H9 (cell line): ENCODE measurements around the gene RNU6-1. TPM values are rescaled to one million over a fixed set of nuclear protein-coding genes. Genes with fewer than 3 reads are reported as not detected.

ENCODE experiments used
- DNase-seq: peaks from one replicate; pipeline ENCODE4 v3.0.0-alpha.2; 2017
- H2AFZ ChIP-seq: one replicate; pipeline ENCODE4 v1.6.1; 2013; ENCODE audit warnings: mild to moderate bottlenecking, low read length, control low read depth, moderate library complexity
- H2AK5ac ChIP-seq: 2 replicates; pipeline ENCODE4 v1.6.1; 2013; ENCODE audit warnings: low read length, control low read depth, mixed read lengths; ENCODE audit not compliant: insufficient read length
- H2BK120ac ChIP-seq: one replicate; pipeline ENCODE4 v1.6.1; 2013; ENCODE audit warnings: low read depth, mild to moderate bottlenecking, low read length, control low read depth, inconsistent platforms; ENCODE audit not compliant: poor library complexity, severe bottlenecking
- H2BK12ac ChIP-seq: 2 replicates; pipeline ENCODE4 v1.6.1; 2013; ENCODE audit warnings: low read length, control low read depth, mixed read lengths, low read depth; ENCODE audit not compliant: insufficient read length
- H2BK15ac ChIP-seq: 2 replicates; pipeline ENCODE4 v1.6.1; 2013; ENCODE audit warnings: low read depth, low read length, control low read depth
- H2BK20ac ChIP-seq: one replicate; pipeline ENCODE4 v1.6.1; 2013; ENCODE audit warnings: low read depth, mild to moderate bottlenecking, low read length, control low read depth, inconsistent platforms; ENCODE audit not compliant: poor library complexity, severe bottlenecking
- H2BK5ac ChIP-seq: 2 replicates; pipeline ENCODE4 v1.6.1; 2013; ENCODE audit warnings: low read length, control low read depth, mixed read lengths; ENCODE audit not compliant: insufficient read length
- H3K14ac ChIP-seq: 2 replicates; pipeline ENCODE4 v1.6.1; 2013; ENCODE audit warnings: low read length, control low read depth; ENCODE audit not compliant: insufficient read depth
- H3K18ac ChIP-seq: 2 replicates; pipeline ENCODE4 v1.6.1; 2013; ENCODE audit warnings: low read depth, mild to moderate bottlenecking, mixed read lengths, low read length, control low read depth; ENCODE audit not compliant: insufficient read length
- H3K23ac ChIP-seq: 2 replicates; pipeline ENCODE4 v1.6.1; 2013; ENCODE audit warnings: low read length, control low read depth, mixed read lengths, low read depth; ENCODE audit not compliant: insufficient read length
- H3K23me2 ChIP-seq: 2 replicates; pipeline ENCODE4 v1.6.1; 2013; ENCODE audit warnings: low read depth, mild to moderate bottlenecking, mixed read lengths, low read length, control low read depth; ENCODE audit not compliant: insufficient read length, poor library complexity, severe bottlenecking
- H3K27ac ChIP-seq: 2 replicates; pipeline ENCODE4 v1.5.1; 2013; ENCODE audit warnings: low read length, control low read depth, mixed read lengths, low read depth; ENCODE audit not compliant: insufficient read length
- H3K27me3 ChIP-seq: 2 replicates; pipeline ENCODE4 v1.6.1; 2013; ENCODE audit warnings: low read length, control low read depth, inconsistent platforms; ENCODE audit not compliant: insufficient read depth
- H3K4ac ChIP-seq: 2 replicates; pipeline ENCODE4 v1.6.1; 2013; ENCODE audit warnings: low read depth, mild to moderate bottlenecking, control low read depth, inconsistent platforms, low read length, moderate library complexity
- H3K4me1 ChIP-seq: 2 replicates; pipeline ENCODE4 v1.6.1; 2013; ENCODE audit warnings: low read length, control low read depth, inconsistent platforms; ENCODE audit not compliant: insufficient read depth
- H3K4me2 ChIP-seq: 2 replicates; pipeline ENCODE4 v1.6.1; 2013; ENCODE audit warnings: low read length, control low read depth, mixed read lengths; ENCODE audit not compliant: insufficient read length, insufficient read depth
- H3K56ac ChIP-seq: 2 replicates; pipeline ENCODE4 v1.6.1; 2013; ENCODE audit warnings: low read depth, mild to moderate bottlenecking, mixed read lengths, low read length, control low read depth; ENCODE audit not compliant: insufficient read length
- H3K79me1 ChIP-seq: 2 replicates; pipeline ENCODE4 v1.6.1; 2013; ENCODE audit warnings: low read depth, mild to moderate bottlenecking, moderate library complexity, low read length, control low read depth, inconsistent platforms; ENCODE audit not compliant: insufficient read depth, poor library complexity, severe bottlenecking
- H3K79me2 ChIP-seq: 2 replicates; pipeline ENCODE4 v1.6.1; 2013; ENCODE audit warnings: low read length, control low read depth, inconsistent platforms; ENCODE audit not compliant: insufficient read depth
- H3K9ac ChIP-seq: 2 replicates; pipeline ENCODE4 v1.6.1; 2013; ENCODE audit warnings: low read length, control low read depth, mixed read lengths; ENCODE audit not compliant: insufficient read length; ENCODE audit errors: extremely low read depth
- H3K9me3 ChIP-seq: one replicate; pipeline ENCODE4 v1.6.1; 2013; ENCODE audit warnings: low read depth, low read length, inconsistent platforms; ENCODE audit not compliant: control insufficient read depth
- H3T11ph ChIP-seq: one replicate; pipeline ENCODE4 v1.6.1; 2013; ENCODE audit warnings: mild to moderate bottlenecking, low read length, control low read depth, inconsistent platforms
- H4K20me1 ChIP-seq: one replicate; pipeline ENCODE4 v1.6.1; 2013; ENCODE audit not compliant: control insufficient read depth, insufficient read length, insufficient read depth
- H4K5ac ChIP-seq: 2 replicates; pipeline ENCODE4 v1.6.1; 2013; ENCODE audit warnings: low read depth, mild to moderate bottlenecking, mixed read lengths, low read length, control low read depth; ENCODE audit not compliant: insufficient read length
- H4K8ac ChIP-seq: replicated peaks from 2 replicates; pipeline ENCODE4 v1.6.1; 2013; ENCODE audit warnings: low read length, control low read depth, mixed read lengths, low read depth; ENCODE audit not compliant: insufficient read length
- H4K91ac ChIP-seq: 2 replicates; pipeline ENCODE4 v1.6.1; 2013; ENCODE audit warnings: low read depth, mild to moderate bottlenecking, moderate library complexity, mixed read lengths, low read length, control low read depth; ENCODE audit not compliant: insufficient read length
- H3K27ac Mint-ChIP-seq, 3 experiments: 2 replicates in 2 of 3; 3 replicates in 1 of 3; pipeline ENCODE4 v1.8.0; 2020 to 2021; ENCODE audit warnings: mixed read lengths in 3 of 3, mild to moderate bottlenecking in 1 of 3, moderate library complexity in 1 of 3
- H3K27me3 Mint-ChIP-seq: 2 replicates; pipeline ENCODE4 v1.8.0; 2021; ENCODE audit warnings: low read depth, mild to moderate bottlenecking, moderate library complexity, mixed read lengths
- H3K36me3 Mint-ChIP-seq, 3 experiments: 2 replicates in 2 of 3; 3 replicates in 1 of 3; pipeline ENCODE4 v1.8.0; 2020 to 2021; ENCODE audit warnings: low read depth in 3 of 3, mixed read lengths in 3 of 3; ENCODE audit not compliant: insufficient read depth in 1 of 3
- H3K4me1 Mint-ChIP-seq, 2 experiments: 2 replicates each; pipeline ENCODE4 v1.8.0; 2020; ENCODE audit warnings: mixed read lengths in 2 of 2
- H3K4me3 Mint-ChIP-seq, 2 experiments: 2 replicates in 1 of 2; 3 replicates in 1 of 2; pipeline ENCODE4 v1.8.0; 2020 to 2021; ENCODE audit warnings: mild to moderate bottlenecking in 2 of 2, mixed read lengths in 2 of 2, moderate library complexity in 1 of 2
- H3K9me3 Mint-ChIP-seq, 2 experiments: 2 replicates in 1 of 2; 3 replicates in 1 of 2; pipeline ENCODE4 v1.8.0; 2020; ENCODE audit warnings: mild to moderate bottlenecking in 2 of 2, mixed read lengths in 2 of 2, moderate library complexity in 1 of 2
- CTCF ChIP-seq: fragments of 200-600 bp; sonication (generic); conservative IDR thresholded peaks from 3 replicates; pipeline ENCODE4 v1.8.0; 2021; ENCODE audit warnings: antibody characterized with exemption, mild to moderate bottlenecking
- WGBS: extraction: QIAGEN DNeasy Blood & Tissue Kit; methylation state at CpG from one replicate; pipeline ENCODE4 v1.1.7; 2013; ENCODE audit warnings: missing lambda C conversion rate, low lambda C conversion rate, mixed read lengths; ENCODE audit not compliant: insufficient read length; ENCODE audit errors: extremely low coverage; 5-methylcytosine and 5-hydroxymethylcytosine counted together
- total RNA-seq: library from RNA; stranded (reverse); gene quantifications from 2 replicates; pipeline ENCODE4 v1.2.1, GENCODE V29; 2021

RNU6-1 gene
- total RNA-seq, 1 experiment from 2014 or later = not detected

- H3K4me1 Mint-ChIP-seq = peaks cover 12 to 13% of the 10 kb centered on the region in 2 experiments; a peak in 3 of 4 replicates
- H2BK120ac ChIP-seq = no peak overlapping the region
- no peak overlapping the region for H3K27ac Mint-ChIP-seq
These were observed 38.9 kb upstream of the RNU6-1 start for GRCh38 chr15:67878712-67879206.

More at GRCh38 chr15:67878712-67879206, 38.9 kb upstream of the RNU6-1 start:
- no peaks in the 10 kb centered on the region for H3K27me3 ChIP-seq
- no CpG with 5 or more reads among the region's 2 CpGs for WGBS
- no peak overlapping the region for H4K8ac ChIP-seq
- H2BK15ac ChIP-seq = no peak overlapping the region
- H4K91ac ChIP-seq = no peak overlapping the region
- peaks cover 5% of the 10 kb centered on the region for H3K27me3 Mint-ChIP-seq
- no peak overlapping the region for H2BK5ac ChIP-seq
- no peak overlapping the region for H3K56ac ChIP-seq
- no peaks in the 10 kb centered on the region for H3K23me2 ChIP-seq
- H3K9ac ChIP-seq = no peak overlapping the region
- H3K79me2 ChIP-seq = no peaks in the 10 kb centered on the region
- H3K4me2 ChIP-seq = no peak overlapping the region
- H4K5ac ChIP-seq = no peak overlapping the region
- H3K18ac ChIP-seq = no peak overlapping the region
- no peak overlapping the region for H2AK5ac ChIP-seq
- DNase-seq = no peak
- no peak for TF ChIP-seq CTCF
- peaks cover 2% of the 10 kb centered on the region for H3K9me3 ChIP-seq
- H3K4ac ChIP-seq = no peak overlapping the region
- H3K4me1 ChIP-seq = no peaks in the 10 kb centered on the region
- H3T11ph ChIP-seq = no peak overlapping the region
- no peaks in the 10 kb centered on the region for H4K20me1 ChIP-seq
- no peak overlapping the region for H3K27ac ChIP-seq
- no peak overlapping the region for H2BK12ac ChIP-seq
- H2BK20ac ChIP-seq = no peak overlapping the region
- no peak overlapping the region for H3K14ac ChIP-seq
- H3K23ac ChIP-seq = no peak overlapping the region
- peaks cover 0 to 3% (median 0%) of the 10 kb centered on the region in 3 experiments; a peak in 2 of 7 replicates for H3K36me3 Mint-ChIP-seq
- peaks cover under 1 to 2% of the 10 kb centered on the region in 2 experiments; a peak in 1 of 5 replicates for H3K9me3 Mint-ChIP-seq
- no peaks in the 10 kb centered on the region for H3K79me1 ChIP-seq
- H3K4me3 Mint-ChIP-seq = no peak overlapping the region
- no peak overlapping the region for H2AFZ ChIP-seq
